ENCODE measurements around the gene DMD.

The DMD gene

GRCh38 chrX:31117266-31117665 lies 2094.1 kb downstream of the DMD start:
- Histone ChIP-seq H3K27me3 (ENCODE audit: insufficient read depth, low read length, poor library complexity, severe bottlenecking) (no peaks in the 10 kb centered on the region), H3K9me2 (replicated peaks; ENCODE audit: low read depth, low read length) (no peaks in the 10 kb centered on the region), H3K4me1 (ENCODE audit: insufficient read depth, low read length, poor library complexity, severe bottlenecking) (peaks cover 9% of the 10 kb centered on the region), H3K9ac (ENCODE audit: low read depth, low read length, poor library complexity, severe bottlenecking) (no peak overlapping the region), H3K36me3 (ENCODE audit: insufficient read depth, low read length) (peaks cover 3% of the 10 kb centered on the region; the same call in 1 of the 2 replicates), H2AFZ (ENCODE audit: low read length) (no peak overlapping the region), H4K20me1 (ENCODE audit: insufficient read depth, low read length, poor library complexity, severe bottlenecking) (no peaks in the 10 kb centered on the region), H3F3A (ENCODE audit: low read depth) (no peaks in the 10 kb centered on the region), H3K79me2 (ENCODE audit: insufficient read depth, low read length) (no peaks in the 10 kb centered on the region), H3K4me3 (ENCODE audit: low read length, poor library complexity, severe bottlenecking) (no peak overlapping the region), H3K9me3 (ENCODE audit: insufficient read depth, low read depth, low read length) (no peaks in the 10 kb centered on the region), H3K4me2 (ENCODE audit: low read depth, low read length, poor library complexity, severe bottlenecking) (no peak overlapping the region)
- TF ChIP-seq EZH2phosphoT487 (IDR thresholded peaks at IDR 0.05; ENCODE audit: borderline replicate concordance), result no peak
- TF ChIP-seq, protein P1, sequence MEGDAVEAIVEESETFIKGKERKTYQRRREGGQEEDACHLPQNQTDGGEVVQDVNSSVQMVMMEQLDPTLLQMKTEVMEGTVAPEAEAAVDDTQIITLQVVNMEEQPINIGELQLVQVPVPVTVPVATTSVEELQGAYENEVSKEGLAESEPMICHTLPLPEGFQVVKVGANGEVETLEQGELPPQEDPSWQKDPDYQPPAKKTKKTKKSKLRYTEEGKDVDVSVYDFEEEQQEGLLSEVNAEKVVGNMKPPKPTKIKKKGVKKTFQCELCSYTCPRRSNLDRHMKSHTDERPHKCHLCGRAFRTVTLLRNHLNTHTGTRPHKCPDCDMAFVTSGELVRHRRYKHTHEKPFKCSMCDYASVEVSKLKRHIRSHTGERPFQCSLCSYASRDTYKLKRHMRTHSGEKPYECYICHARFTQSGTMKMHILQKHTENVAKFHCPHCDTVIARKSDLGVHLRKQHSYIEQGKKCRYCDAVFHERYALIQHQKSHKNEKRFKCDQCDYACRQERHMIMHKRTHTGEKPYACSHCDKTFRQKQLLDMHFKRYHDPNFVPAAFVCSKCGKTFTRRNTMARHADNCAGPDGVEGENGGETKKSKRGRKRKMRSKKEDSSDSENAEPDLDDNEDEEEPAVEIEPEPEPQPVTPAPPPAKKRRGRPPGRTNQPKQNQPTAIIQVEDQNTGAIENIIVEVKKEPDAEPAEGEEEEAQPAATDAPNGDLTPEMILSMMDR (conservative IDR thresholded peaks at IDR 0.05; ENCODE audit: low read length), result no peak

DNA sequence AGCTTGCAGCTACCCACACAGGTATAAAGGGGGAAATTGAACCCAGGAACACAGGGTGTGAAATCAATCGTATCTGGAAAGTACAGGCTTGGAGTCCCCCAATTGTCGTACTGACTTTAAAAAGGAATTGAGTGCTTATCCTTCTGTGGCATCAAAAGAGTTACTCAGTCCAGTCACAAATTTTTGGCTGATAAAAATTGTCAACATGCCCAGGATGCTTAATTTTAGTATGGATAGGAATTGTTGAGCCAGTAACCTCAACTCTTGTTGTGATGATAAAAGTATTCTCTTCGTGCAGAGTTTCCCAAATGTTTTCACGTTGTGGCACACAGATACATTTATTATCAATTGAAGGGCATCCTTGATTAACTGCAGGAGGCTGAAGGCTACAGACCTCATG lies 2096.0 kb downstream of the DMD start:
- no peak overlapping the region for H2AFZ ChIP-seq (ENCODE audit: low read length)
- TF ChIP-seq, protein P1 (conservative IDR thresholded peaks at IDR 0.05; ENCODE audit: low read length), result no peak
- TF ChIP-seq EZH2phosphoT487 (IDR thresholded peaks at IDR 0.05; ENCODE audit: borderline replicate concordance), result no peak
- H3K4me2 ChIP-seq (ENCODE audit: low read depth, low read length, poor library complexity, severe bottlenecking), result no peak overlapping the region
- H3K4me3 ChIP-seq (ENCODE audit: low read length, poor library complexity, severe bottlenecking), result no peak overlapping the region
- no peaks in the 10 kb centered on the region for H4K20me1 ChIP-seq (ENCODE audit: insufficient read depth, low read length, poor library complexity, severe bottlenecking)
- no peaks in the 10 kb centered on the region for H3K79me2 ChIP-seq (ENCODE audit: insufficient read depth, low read length)
- peaks cover 10% of the 10 kb centered on the region for H3K4me1 ChIP-seq (ENCODE audit: insufficient read depth, low read length, poor library complexity, severe bottlenecking)
- no peaks in the 10 kb centered on the region for H3F3A ChIP-seq (ENCODE audit: low read depth)
- no peak overlapping the region for H3K9ac ChIP-seq (ENCODE audit: low read depth, low read length, poor library complexity, severe bottlenecking)
- H3K27me3 ChIP-seq (ENCODE audit: insufficient read depth, low read length, poor library complexity, severe bottlenecking), result no peaks in the 10 kb centered on the region
- no peaks in the 10 kb centered on the region for H3K9me3 ChIP-seq (ENCODE audit: insufficient read depth, low read depth, low read length)
- H3K9me2 ChIP-seq (replicated peaks; ENCODE audit: low read depth, low read length), result no peaks in the 10 kb centered on the region
- no peaks in the 10 kb centered on the region for H3K36me3 ChIP-seq (ENCODE audit: insufficient read depth, low read length)

DNA sequence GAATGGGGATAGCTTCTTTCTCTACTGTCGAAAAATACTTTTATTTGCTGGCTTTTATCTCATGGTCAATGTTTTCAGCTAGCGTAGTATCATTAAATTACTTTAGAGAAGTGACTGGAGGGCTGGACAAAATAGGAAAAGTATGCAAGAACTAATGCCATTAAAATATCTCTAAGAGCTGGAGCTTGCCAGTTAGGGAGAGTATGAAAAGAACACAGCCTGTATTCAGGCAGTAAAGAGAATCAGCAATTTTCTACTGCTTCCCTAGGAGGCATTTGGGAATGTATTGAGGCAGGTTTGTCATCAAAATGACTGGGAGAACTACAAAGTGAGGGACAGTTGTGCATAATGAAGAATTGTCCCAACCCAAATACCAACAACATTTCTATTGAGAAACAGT lies 2096.5 kb downstream of the DMD start:
- no peaks in the 10 kb centered on the region for H4K20me1 ChIP-seq (ENCODE audit: insufficient read depth, low read length, poor library complexity, severe bottlenecking)
- no peaks in the 10 kb centered on the region for H3K9me2 ChIP-seq (replicated peaks; ENCODE audit: low read depth, low read length)
- H2AFZ ChIP-seq (ENCODE audit: low read length), result no peak overlapping the region
- no peaks in the 10 kb centered on the region for H3K36me3 ChIP-seq (ENCODE audit: insufficient read depth, low read length)
- H3K79me2 ChIP-seq (ENCODE audit: insufficient read depth, low read length), result no peaks in the 10 kb centered on the region
- H3K9ac ChIP-seq (ENCODE audit: low read depth, low read length, poor library complexity, severe bottlenecking), result no peak overlapping the region
- no peaks in the 10 kb centered on the region for H3K9me3 ChIP-seq (ENCODE audit: insufficient read depth, low read depth, low read length)
- no peaks in the 10 kb centered on the region for H3K27me3 ChIP-seq (ENCODE audit: insufficient read depth, low read length, poor library complexity, severe bottlenecking)
- H3K4me2 ChIP-seq (ENCODE audit: low read depth, low read length, poor library complexity, severe bottlenecking), result no peak overlapping the region
- peaks cover 10% of the 10 kb centered on the region for H3K4me1 ChIP-seq (ENCODE audit: insufficient read depth, low read length, poor library complexity, severe bottlenecking)
- TF ChIP-seq, protein P1 (conservative IDR thresholded peaks at IDR 0.05; ENCODE audit: low read length), result no peak
- no peak for TF ChIP-seq EZH2phosphoT487 (IDR thresholded peaks at IDR 0.05; ENCODE audit: borderline replicate concordance)
- no peaks in the 10 kb centered on the region for H3F3A ChIP-seq (ENCODE audit: low read depth)
- no peak overlapping the region for H3K4me3 ChIP-seq (ENCODE audit: low read length, poor library complexity, severe bottlenecking)
